GM12878 (cell line): Measurements from ENCODE around the gene TFCP2L1. TPM values are rescaled to one million over a fixed set of nuclear protein-coding genes. Genes with fewer than 3 reads are reported as not detected.

Source experiments
- ATAC-seq: fragments of 200-7000 bp; cut with Tn5 transposase; 3 replicates; pipeline ENCODE4 v1.9.1; 2020; ENCODE audit warnings: mild to moderate bottlenecking, moderate library complexity
- BruUV-seq: library from RNA; stranded (reverse); fragments of 400-500 nt; replicated peaks from 2 replicates; lab custom pipeline; 2021; lab: Mats Ljungman, UMichigan
- CTCF ChIA-PET: fragments of 300-600 bp; sonication (Branson Sonifier 250); formaldehyde crosslinking; extraction: SDS; loops from one replicate; lab custom pipeline; 2021; ENCODE audit warnings: inconsistent platforms; lab: Yijun Ruan, JAX
- POLR2A ChIA-PET: fragments of 350-600 bp; formaldehyde crosslinking; extraction: SDS; loops from one replicate; lab custom pipeline; 2021; ENCODE audit warnings: inconsistent platforms; lab: Charles Lee
- RAD21 ChIA-PET: fragments of 300-600 bp; sonication (Branson Sonifier 250); formaldehyde crosslinking; loops from one replicate; lab custom pipeline; 2023; ENCODE audit warnings: antibody characterized with exemption; ENCODE audit not compliant: unreplicated experiment; lab: Charles Lee
- SMC1A ChIA-PET: fragments of 300-600 bp; sonication (Branson Sonifier 250); formaldehyde crosslinking; loops from one replicate; lab custom pipeline; 2023; ENCODE audit not compliant: unreplicated experiment, uncharacterized antibody; lab: Charles Lee
- DNase-seq: peaks from one replicate; pipeline ENCODE4 v3.0.0-alpha.2; 2011; ENCODE audit warnings: low read depth, low spot score
- FAIRE-seq: peaks from 3 replicates; lab custom pipeline; 2011; peaks lifted over from hg19 to GRCh38; lab: Jason Lieb, UNC
- H2AFZ ChIP-seq: 2 replicates; pipeline ENCODE4 v1.6.0; 2011; ENCODE audit warnings: low read depth, low read length, control low read depth; ENCODE audit not compliant: control insufficient read depth
- H3K27ac ChIP-seq: 2 replicates; pipeline ENCODE4 v1.5.1; 2011; ENCODE audit warnings: control low read depth; ENCODE audit not compliant: control insufficient read depth, insufficient read depth
- H3K27me3 ChIP-seq, 2 experiments: replicated peaks in 1 of 2; 2 replicates each; pipeline versions ENCODE4 v1.6.0 to v1.6.1; 2011; ENCODE audit warnings: low read length in 1 of 2; ENCODE audit not compliant: control insufficient read depth in 2 of 2, insufficient read depth in 2 of 2
- H3K36me3 ChIP-seq, 2 experiments: 2 replicates each; pipeline ENCODE4 v1.5.1; 2011; ENCODE audit warnings: low read length in 1 of 2; ENCODE audit not compliant: control insufficient read depth in 2 of 2, insufficient read depth in 2 of 2
- H3K4me1 ChIP-seq: 2 replicates; pipeline ENCODE4 v1.6.1; 2011; ENCODE audit warnings: mild to moderate bottlenecking, low read length, moderate library complexity, mixed read lengths; ENCODE audit not compliant: control insufficient read depth, insufficient read depth
- H3K4me2 ChIP-seq: 2 replicates; pipeline ENCODE4 v1.6.0; 2011; ENCODE audit warnings: control low read depth; ENCODE audit not compliant: control insufficient read depth, insufficient read depth
- H3K4me3 ChIP-seq: fragments of 200-600 bp; sonication (generic); 2 replicates; pipeline ENCODE4 v1.5.1; 2016
- H3K79me2 ChIP-seq: 2 replicates; pipeline ENCODE4 v1.6.0; 2011; ENCODE audit warnings: low read length; ENCODE audit not compliant: control insufficient read depth, insufficient read depth
- H3K9ac ChIP-seq: 2 replicates; pipeline ENCODE4 v1.8.0; 2011; ENCODE audit warnings: low read length, control low read depth, mixed read lengths; ENCODE audit not compliant: control insufficient read depth, insufficient read depth
- H3K9me3 ChIP-seq: replicated peaks from 3 replicates; pipeline ENCODE4 v1.5.1; 2011; ENCODE audit warnings: mild to moderate bottlenecking, low read length; ENCODE audit not compliant: control insufficient read depth, insufficient read depth
- H4K20me1 ChIP-seq: 2 replicates; pipeline ENCODE4 v1.6.0; 2011; ENCODE audit not compliant: control insufficient read depth, insufficient read depth
- ATF7 ChIP-seq: fragments of 450-650 bp; IDR thresholded peaks from 2 replicates; pipeline ENCODE4 v1.6.1; 2016; ENCODE audit warnings: low read depth, mild to moderate bottlenecking
- BCL11A ChIP-seq: IDR thresholded peaks from 2 replicates; pipeline ENCODE4 v1.6.1; 2011; ENCODE audit warnings: low read depth, low read length
- CREM ChIP-seq: IDR thresholded peaks from 2 replicates; pipeline ENCODE4 v1.6.1; 2014; ENCODE audit warnings: antibody characterized with exemption, low read depth
- NRF1 ChIP-seq: conservative IDR thresholded peaks from 2 replicates; pipeline ENCODE4 v1.6.1; 2011; ENCODE audit warnings: mild to moderate bottlenecking, low read depth, low read length, improper control_type of control experiment
- WGBS: methylation state at CpG from one replicate; pipeline ENCODE4 v1.1.6; 2016; ENCODE audit warnings: low lambda C conversion rate; ENCODE audit not compliant: insufficient replicate concordance, insufficient coverage; ENCODE audit errors: missing lambda C conversion rate; 5-methylcytosine and 5-hydroxymethylcytosine counted together
- in situ Hi-C: fragments of 300-500 bp; cut with MboI; formaldehyde crosslinking; loops from 9 replicates; pipeline ENCODE4 v1.14.3; 2018; ENCODE audit warnings: mixed read lengths
- intact Hi-C: fragments of 100-400 bp; cut with micrococcal nuclease; formaldehyde crosslinking; loops from one replicate; pipeline ENCODE4 v1.14.2; 2022; ENCODE audit not compliant: unreplicated experiment
- polyA plus RNA-seq, 11 experiments: library from polyadenylated mRNA; depleted of rRNA in 4 of 11; unstranded in 6 of 11; stranded (reverse) in 5 of 11; fragments of >200 nt; fragmentation: Nextera tagmentation in 4 of 11; fragmentation: Illumina TruSeq in 1 of 11; extraction: Ambion mirVana in 4 of 11; extraction: Trizol in 1 of 11; gene quantifications; 1 replicate in 1 of 11; 2 replicates in 10 of 11; pipeline versions ENCODE4 v1.2.1 to v1.2.3, GENCODE V29; 2011 to 2016; ENCODE audit warnings: inconsistent platforms in 2 of 11, missing spikeins in 2 of 11, low read depth in 1 of 11
- total RNA-seq, 4 experiments: library from RNA; depleted of rRNA in 3 of 4; stranded (reverse); fragments of >200 nt in 3 of 4; fragmentation: Illumina TruSeq in 1 of 4; extraction: Trizol in 1 of 4; gene quantifications; 2 replicates each; pipeline versions ENCODE4 v1.2.1 to v1.2.3, GENCODE V29; 2013 to 2021

TFCP2L1 gene
- total and polyA plus RNA-seq, 10 of the 15 experiments (the other 5 are each of a cell fraction or from before 2014, with no cell fraction given) = 0.02 to 0.21 (median 0.09) TPM; not detected in 1

DNA sequence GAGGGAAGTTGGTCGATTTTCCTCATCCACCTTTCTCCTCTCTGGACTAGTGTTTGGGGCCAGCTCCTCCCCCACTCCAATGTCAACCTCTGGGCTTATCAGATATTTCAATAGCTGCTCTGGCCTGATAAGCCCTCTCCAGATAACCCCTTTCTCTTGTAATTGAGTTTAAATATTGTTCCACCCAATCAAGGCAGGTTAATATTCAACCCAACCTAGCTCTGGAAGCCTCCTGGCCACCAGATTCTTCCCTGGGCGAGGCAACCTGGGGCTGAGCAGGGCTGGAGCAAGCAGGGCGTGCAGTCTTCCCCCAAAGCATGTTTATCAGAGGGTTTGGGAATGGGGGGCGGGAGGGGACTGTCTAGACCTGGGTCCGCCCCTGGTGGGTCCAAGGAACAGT, 73.8 kb downstream of the TFCP2L1 start:
- no peak for DNase-seq

GRCh38 chr2:121210691-121211090, 74.3 kb downstream of the TFCP2L1 start:
- Histone ChIP-seq H3K9ac (no peak overlapping the region), H3K4me2 (no peak overlapping the region)

More for the DNA sequence above, 73.8 kb downstream of the TFCP2L1 start:
- Histone ChIP-seq H2AFZ (no peak overlapping the region), H3K9ac (no peak overlapping the region), H3K27me3 (peaks cover 0 to 4% of the 10 kb centered on the region in 2 experiments; a peak in 2 of 4 replicates), H3K27ac (no peak overlapping the region), H3K79me2 (no peaks in the 10 kb centered on the region), H3K4me1 (no peaks in the 10 kb centered on the region), H4K20me1 (no peaks in the 10 kb centered on the region), H3K36me3 (no peaks in the 10 kb centered on the region), H3K9me3 (no peaks in the 10 kb centered on the region), H3K4me2 (no peak overlapping the region), H3K4me3 (no peak overlapping the region)
- FAIRE-seq (no peak), ATAC-seq (no peak)
- CTCF ChIA-PET = no interaction called here
- SMC1A ChIA-PET = no interaction called here
- POLR2A ChIA-PET = no interaction called here
- no peak for TF ChIP-seq BCL11A
- no peak for TF ChIP-seq CREM
- no peak for TF ChIP-seq ATF7
- intact Hi-C loops = no loop called here
- BruUV-seq = no TSS peak
- 3% methylated on average over 5 of the region's 5 CpGs for whole genome bisulfite sequencing
- in situ Hi-C loops = no loop called here
- RAD21 ChIA-PET = no interaction called here

More at GRCh38 chr2:121210691-121211090, 74.3 kb downstream of the TFCP2L1 start:
- Histone ChIP-seq H3K4me1 (no peaks in the 10 kb centered on the region), H3K27me3 (peaks cover 0 to 4% of the 10 kb centered on the region in 2 experiments; a peak in 2 of 4 replicates), H3K36me3 (no peaks in the 10 kb centered on the region), H3K9me3 (no peaks in the 10 kb centered on the region), H2AFZ (no peak overlapping the region), H3K27ac (no peak overlapping the region), H3K4me3 (no peak overlapping the region), H3K79me2 (no peaks in the 10 kb centered on the region), H4K20me1 (no peaks in the 10 kb centered on the region)
- POLR2A ChIA-PET = no interaction called here
- no peak for FAIRE-seq
- in situ Hi-C loops (no loop called here), intact Hi-C loops (no loop called here)
- 25% methylated on average over 8 of the region's 8 CpGs for WGBS
- SMC1A ChIA-PET = no interaction called here
- CTCF ChIA-PET = no interaction called here
- BruUV-seq = no TSS peak
- DNase-seq = no peak
- ATAC-seq = no peak
- no peak for TF ChIP-seq NRF1
- RAD21 ChIA-PET = no interaction called here
